ENCODE results near the gene DHPS. TPM values are rescaled to one million over a fixed set of nuclear protein-coding genes. Genes with fewer than 3 reads are reported as not detected.
A peak's percentile ranks its signal among the peaks of the same experiment; 100 is the strongest.
"Not testable (repeated sequence)": the region's sequence is repeated elsewhere in the genome, so short reads cannot be mapped to it uniquely, and the experiment has no call there.

DHPS gene
- total and polyA plus RNA-seq, 4 donors = 52.5 to 138 (median 108) TPM

DNA sequence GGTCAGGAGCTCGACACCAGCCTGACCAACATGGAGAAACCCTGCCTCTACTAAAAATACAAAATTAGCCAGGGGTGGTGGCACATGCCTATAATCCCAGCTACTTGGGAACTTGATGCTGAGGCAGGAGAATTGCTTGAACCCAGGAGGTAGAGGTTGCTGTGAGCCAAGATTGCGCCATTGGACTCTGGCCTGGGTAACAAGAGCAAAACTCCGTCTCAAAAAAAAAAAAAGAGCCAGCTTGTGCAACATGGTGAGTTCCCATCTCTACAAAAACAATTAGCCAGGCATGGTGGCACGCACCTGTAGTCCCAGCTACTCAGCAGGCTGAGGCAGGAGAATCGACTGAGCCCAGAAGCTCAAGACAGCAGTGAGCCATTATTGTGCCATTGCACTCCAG is 3.6 kb downstream of the DHPS start:
- not testable (repeated sequence) for H3K27ac ChIP-seq (ENCODE audit: low read depth, low read length); H3K27me3 ChIP-seq (ENCODE audit: control insufficient read depth, insufficient read depth, low read length); DNase-seq (ENCODE audit: low read depth in 4 of 6, low spot score in 6 of 6); H3K9me3 ChIP-seq (ENCODE audit: control insufficient read depth, insufficient read depth, low read length); H3K4me3 ChIP-seq (ENCODE audit: low read depth, low read length)
- WGBS (ENCODE audit: insufficient coverage) = 94% methylated on average over 2 of the region's 5 CpGs
- Histone ChIP-seq H3K36me3 (ENCODE audit: control insufficient read depth, insufficient read depth, low read length) (peaks cover 70% of the 10 kb centered on the region), H3K4me1 (ENCODE audit: control insufficient read depth, insufficient read depth, low read length) (peaks cover 21% of the 10 kb centered on the region)

- Histone ChIP-seq H3K4me1 (ENCODE audit: control insufficient read depth, insufficient read depth, low read length) (peaks cover 16% of the 10 kb centered on the region), H3K4me3 (ENCODE audit: low read depth, low read length) (no peak overlapping the region), H3K36me3 (ENCODE audit: control insufficient read depth, insufficient read depth, low read length) (peaks cover 80% of the 10 kb centered on the region), H3K9me3 (ENCODE audit: control insufficient read depth, insufficient read depth, low read length) (no peaks in the 10 kb centered on the region), H3K27me3 (ENCODE audit: control insufficient read depth, insufficient read depth, low read length) (no peaks in the 10 kb centered on the region), H3K27ac (ENCODE audit: low read depth, low read length) (no peak overlapping the region)
- DNase-seq (ENCODE audit: low read depth in 4 of 6, low spot score in 6 of 6) = no peak
- WGBS (ENCODE audit: insufficient coverage) = 99% methylated on average over 8 of the region's 12 CpGs
These were observed 4.8 kb downstream of the DHPS start for GRCh38 chr19:12676928-12677327.

DNA sequence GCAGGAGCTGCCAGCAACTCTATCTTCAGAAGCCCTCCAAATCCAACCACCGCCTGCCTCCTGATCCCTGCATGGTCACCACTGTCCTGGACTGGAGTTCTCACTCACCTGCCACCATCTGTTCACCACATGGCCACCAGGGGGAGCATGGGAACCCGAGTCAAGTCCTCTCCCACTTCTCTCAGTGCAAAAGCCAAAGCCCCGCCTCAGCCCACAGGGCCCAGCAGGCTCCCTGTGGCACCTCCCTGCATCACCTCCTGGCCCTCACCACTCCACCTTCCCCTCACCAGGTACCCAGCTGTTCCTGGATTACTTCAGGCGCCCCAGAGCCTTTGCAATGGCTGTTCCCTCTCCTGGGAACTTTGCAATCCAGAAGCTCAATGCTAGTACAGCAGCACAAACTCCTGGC is 5.3 kb downstream of the DHPS start:
- WGBS (ENCODE audit: insufficient coverage) = 14% methylated on average over 4 of the region's 4 CpGs
- Histone ChIP-seq H3K36me3 (ENCODE audit: control insufficient read depth, insufficient read depth, low read length) (peaks cover 84% of the 10 kb centered on the region), H3K9me3 (ENCODE audit: control insufficient read depth, insufficient read depth, low read length) (no peaks in the 10 kb centered on the region), H3K4me1 (ENCODE audit: control insufficient read depth, insufficient read depth, low read length) (peaks cover 15% of the 10 kb centered on the region), H3K27me3 (ENCODE audit: control insufficient read depth, insufficient read depth, low read length) (no peaks in the 10 kb centered on the region), H3K27ac (ENCODE audit: low read depth, low read length) (no peak overlapping the region), H3K4me3 (ENCODE audit: low read depth, low read length) (no peak overlapping the region)
- DNase-seq (ENCODE audit: low read depth in 4 of 6, low spot score in 6 of 6) = peak in 4 of 6 donors; percentile 49 to 88 (median 70)

GRCh38 chr19:12675940-12676339 is 5.7 kb downstream of the DHPS start:
- 92% methylated on average over 15 of the region's 15 CpGs for WGBS (ENCODE audit: insufficient coverage)

DNA sequence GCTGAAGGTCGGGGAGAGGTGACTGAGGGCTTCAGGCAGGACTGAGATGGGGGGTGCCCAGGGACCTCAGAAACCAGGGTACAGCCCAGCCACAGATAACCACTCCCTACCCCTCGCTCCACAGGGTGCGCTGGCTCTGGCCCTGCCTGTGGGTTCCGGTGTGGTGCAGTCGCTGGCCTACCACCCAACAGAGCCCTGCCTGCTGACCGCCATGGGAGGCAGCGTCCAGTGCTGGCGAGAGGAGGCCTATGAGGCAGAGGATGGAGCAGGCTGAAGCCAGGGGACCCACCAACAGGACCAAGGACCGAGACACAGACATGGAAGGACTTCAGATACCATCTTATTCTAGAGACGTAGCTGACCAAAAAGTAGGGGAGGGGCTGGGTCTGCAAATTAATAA is 6.3 kb downstream of the DHPS start:
- peaks cover 90% of the 10 kb centered on the region for H3K36me3 ChIP-seq (ENCODE audit: control insufficient read depth, insufficient read depth, low read length)
- H3K9me3 ChIP-seq (ENCODE audit: control insufficient read depth, insufficient read depth, low read length) = no peaks in the 10 kb centered on the region
- no peak overlapping the region for H3K27ac ChIP-seq (ENCODE audit: low read depth, low read length)
- H3K4me3 ChIP-seq (ENCODE audit: low read depth, low read length) = no peak overlapping the region
- no peak for DNase-seq (ENCODE audit: low read depth in 4 of 6, low spot score in 6 of 6)
- peaks cover 15% of the 10 kb centered on the region for H3K4me1 ChIP-seq (ENCODE audit: control insufficient read depth, insufficient read depth, low read length)
- H3K27me3 ChIP-seq (ENCODE audit: control insufficient read depth, insufficient read depth, low read length) = no peaks in the 10 kb centered on the region
- 100% methylated on average over 10 of the region's 10 CpGs for WGBS (ENCODE audit: insufficient coverage)

More at GRCh38 chr19:12675940-12676339, 5.7 kb downstream of the DHPS start:
- Histone ChIP-seq H3K27me3 (ENCODE audit: control insufficient read depth, insufficient read depth, low read length) (no peaks in the 10 kb centered on the region), H3K36me3 (ENCODE audit: control insufficient read depth, insufficient read depth, low read length) (peaks cover 84% of the 10 kb centered on the region), H3K9me3 (ENCODE audit: control insufficient read depth, insufficient read depth, low read length) (no peaks in the 10 kb centered on the region), H3K4me1 (ENCODE audit: control insufficient read depth, insufficient read depth, low read length) (peaks cover 15% of the 10 kb centered on the region), H3K4me3 (ENCODE audit: low read depth, low read length) (no peak overlapping the region), H3K27ac (ENCODE audit: low read depth, low read length) (no peak overlapping the region)
- no peak for DNase-seq (ENCODE audit: low read depth in 4 of 6, low spot score in 6 of 6)

DNA sequence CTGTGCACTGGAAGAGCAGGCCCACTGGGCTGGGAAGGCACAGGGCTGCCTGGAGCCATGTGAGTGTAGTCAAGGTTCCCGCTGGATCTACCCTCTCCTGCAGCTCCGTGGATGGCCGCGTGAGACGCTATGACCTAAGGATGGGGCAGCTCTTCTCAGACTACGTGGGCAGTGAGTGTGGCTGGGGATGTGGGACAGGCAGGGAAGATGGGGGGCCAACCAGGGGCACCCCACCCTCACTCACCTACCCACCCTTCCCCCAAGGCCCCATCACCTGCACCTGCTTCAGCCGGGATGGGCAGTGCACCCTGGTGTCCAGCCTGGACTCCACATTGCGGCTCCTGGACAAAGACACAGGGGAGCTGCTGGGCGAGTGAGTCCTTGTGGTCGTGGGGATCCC is 8.9 kb downstream of the DHPS start:
- DNase-seq (ENCODE audit: low read depth in 4 of 6, low spot score in 6 of 6) = no peak
- WGBS (ENCODE audit: insufficient coverage) = 83% methylated on average over 7 of the region's 10 CpGs
- Histone ChIP-seq H3K36me3 (ENCODE audit: control insufficient read depth, insufficient read depth, low read length) (peaks cover 73% of the 10 kb centered on the region), H3K27me3 (ENCODE audit: control insufficient read depth, insufficient read depth, low read length) (no peaks in the 10 kb centered on the region), H3K27ac (ENCODE audit: low read depth, low read length) (no peak overlapping the region), H3K4me1 (ENCODE audit: control insufficient read depth, insufficient read depth, low read length) (peaks cover 30% of the 10 kb centered on the region), H3K9me3 (ENCODE audit: control insufficient read depth, insufficient read depth, low read length) (no peaks in the 10 kb centered on the region), H3K4me3 (ENCODE audit: low read depth, low read length) (no peak overlapping the region)

GRCh38 chr19:12670159-12670928 is 11.3 kb downstream of the DHPS start:
- H3K4me1 ChIP-seq (ENCODE audit: control insufficient read depth, insufficient read depth, low read length) = peaks cover 44% of the 10 kb centered on the region
- H3K27me3 ChIP-seq (ENCODE audit: control insufficient read depth, insufficient read depth, low read length) = no peaks in the 10 kb centered on the region
- no peak for DNase-seq (ENCODE audit: low read depth in 4 of 6, low spot score in 6 of 6)
- peaks cover 54% of the 10 kb centered on the region for H3K36me3 ChIP-seq (ENCODE audit: control insufficient read depth, insufficient read depth, low read length)
- H3K4me3 ChIP-seq (ENCODE audit: low read depth, low read length) = peak overlapping the region; percentile 99
- 61% methylated on average over 17 of the region's 26 CpGs for WGBS (ENCODE audit: insufficient coverage)
- no peak overlapping the region for H3K27ac ChIP-seq (ENCODE audit: low read depth, low read length)
- no peaks in the 10 kb centered on the region for H3K9me3 ChIP-seq (ENCODE audit: control insufficient read depth, insufficient read depth, low read length)

DNA sequence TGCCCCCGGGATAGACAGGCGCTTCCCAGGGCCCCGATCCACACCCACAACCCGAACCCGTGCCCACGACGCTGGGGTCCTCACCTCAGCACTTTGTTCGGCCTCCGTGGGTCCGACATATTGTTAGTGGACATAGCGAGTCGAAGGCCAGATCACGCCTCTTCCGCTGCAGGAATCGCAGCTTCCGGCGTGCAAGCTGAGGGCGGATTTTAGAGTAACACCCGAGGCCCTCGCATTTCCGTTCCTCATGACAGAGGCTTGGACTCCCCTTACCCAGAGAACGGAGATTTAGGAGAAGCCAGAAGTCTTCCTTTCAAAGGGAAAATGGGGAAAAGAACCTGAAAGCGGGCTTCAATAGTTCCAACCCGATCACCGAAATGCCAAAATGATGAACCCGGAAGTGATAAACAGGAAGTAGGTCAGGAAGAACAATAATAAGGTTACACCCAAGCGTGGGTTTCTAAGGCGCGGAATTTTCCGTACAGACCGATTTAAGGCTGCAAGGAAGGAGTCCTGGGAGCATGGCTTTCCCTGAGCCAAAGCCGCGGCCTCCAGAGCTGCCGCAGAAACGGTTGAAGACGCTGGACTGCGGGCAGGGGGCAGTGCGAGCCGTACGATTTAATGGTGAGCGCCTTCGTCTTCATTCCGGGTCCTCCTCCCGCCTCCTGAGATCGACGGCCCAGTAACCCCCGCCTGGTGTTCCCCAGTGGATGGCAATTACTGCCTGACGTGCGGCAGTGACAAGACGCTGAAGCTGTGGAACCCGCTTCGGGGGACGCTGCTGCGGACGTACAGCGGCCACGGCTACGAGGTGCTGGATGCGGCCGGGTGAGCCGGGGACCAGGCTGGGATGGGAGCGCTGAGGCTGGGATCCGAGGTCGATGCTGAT is 12.2 kb downstream of the DHPS start:
- peak; percentile 68 to 95 (median 86) for DNase-seq (ENCODE audit: low read depth in 4 of 6, low spot score in 6 of 6)
- H3K27ac ChIP-seq (ENCODE audit: low read depth, low read length) = peak overlapping the region; percentile 95
- H3K36me3 ChIP-seq (ENCODE audit: control insufficient read depth, insufficient read depth, low read length) = peaks cover 54% of the 10 kb centered on the region
- H3K4me3 ChIP-seq (ENCODE audit: low read depth, low read length) = peak overlapping the region; percentile 99
- H3K27me3 ChIP-seq (ENCODE audit: control insufficient read depth, insufficient read depth, low read length) = no peaks in the 10 kb centered on the region
- H3K4me1 ChIP-seq (ENCODE audit: control insufficient read depth, insufficient read depth, low read length) = peaks cover 44% of the 10 kb centered on the region
- under 1% methylated on average over 62 of the region's 64 CpGs for WGBS (ENCODE audit: insufficient coverage)
- no peaks in the 10 kb centered on the region for H3K9me3 ChIP-seq (ENCODE audit: control insufficient read depth, insufficient read depth, low read length)

- peak overlapping the region; percentile 99 for H3K4me3 ChIP-seq (ENCODE audit: low read depth, low read length)
- H3K36me3 ChIP-seq (ENCODE audit: control insufficient read depth, insufficient read depth, low read length) = peaks cover 54% of the 10 kb centered on the region
- no peaks in the 10 kb centered on the region for H3K27me3 ChIP-seq (ENCODE audit: control insufficient read depth, insufficient read depth, low read length)
- H3K4me1 ChIP-seq (ENCODE audit: control insufficient read depth, insufficient read depth, low read length) = peaks cover 44% of the 10 kb centered on the region
- peak in 2 of 6 donors; percentile 47 to 58 for DNase-seq (ENCODE audit: low read depth in 4 of 6, low spot score in 6 of 6)
- under 1% methylated on average over 24 of the region's 24 CpGs for WGBS (ENCODE audit: insufficient coverage)
- no peaks in the 10 kb centered on the region for H3K9me3 ChIP-seq (ENCODE audit: control insufficient read depth, insufficient read depth, low read length)
- H3K27ac ChIP-seq (ENCODE audit: low read depth, low read length) = peak overlapping the region; percentile 95
These were observed 12.8 kb downstream of the DHPS start for GRCh38 chr19:12668932-12669269.
